Tibial artery (tissue), 4 donors: ENCODE data around the gene COL24A1.

Experiments used
- DNase-seq, 2 donors: peaks; one replicate each; pipeline ENCODE4 v3.0.0-alpha.2; 2019
- H3K27ac ChIP-seq, 2 donors: fragments of 200-600 bp; sonication (generic) in 1 of 2; 1 replicate in 1 of 2; 2 replicates in 1 of 2; pipeline ENCODE4 v1.5.1; 2018 to 2019; ENCODE audit warnings: mild to moderate bottlenecking in 1 of 2
- H3K27me3 ChIP-seq, 2 donors: fragments of 200-600 bp; sonication (generic) in 1 of 2; one replicate each; pipeline versions ENCODE4 v1.5.1 to v1.6.0; 2016 to 2019
- H3K36me3 ChIP-seq, 3 donors: fragments of 200-600 bp; sonication (generic) in 2 of 3; one replicate each; pipeline ENCODE4 v1.5.1; 2016 to 2019; ENCODE audit warnings: mild to moderate bottlenecking in 2 of 3
- H3K4me1 ChIP-seq, 4 donors: fragments of 200-600 bp; sonication (generic) in 2 of 4; 1 replicate in 3 of 4; 2 replicates in 1 of 4; pipeline ENCODE4 v1.5.1; 2016 to 2019
- H3K4me3 ChIP-seq, 2 donors: fragments of 200-600 bp; sonication (generic) in 1 of 2; 1 replicate in 1 of 2; 2 replicates in 1 of 2; pipeline ENCODE4 v1.5.1; 2018 to 2019; ENCODE audit warnings: mild to moderate bottlenecking in 2 of 2
- H3K9me3 ChIP-seq, 3 donors: fragments of 200-600 bp; sonication (generic) in 1 of 3; one replicate each; pipeline ENCODE4 v1.5.1; 2016 to 2019
- intact Hi-C: fragments of 100-400 bp; cut with DNase I; formaldehyde crosslinking; loops from one replicate; pipeline ENCODE4 v1.15.0; 2023; ENCODE audit warnings: low total_unique reads
- TF ChIP-seq, protein P1 (sequence below), 2 experiments: fragments of 200-600 bp in 1 of 2; fragments of 450-650 bp in 1 of 2; IDR thresholded peaks; one replicate each; pipeline ENCODE4 v1.5.1; 2017 to 2019; ENCODE audit warnings: antibody characterized with exemption in 2 of 2, mild to moderate bottlenecking in 1 of 2, moderate library complexity in 1 of 2

The COL24A1 gene

DNA sequence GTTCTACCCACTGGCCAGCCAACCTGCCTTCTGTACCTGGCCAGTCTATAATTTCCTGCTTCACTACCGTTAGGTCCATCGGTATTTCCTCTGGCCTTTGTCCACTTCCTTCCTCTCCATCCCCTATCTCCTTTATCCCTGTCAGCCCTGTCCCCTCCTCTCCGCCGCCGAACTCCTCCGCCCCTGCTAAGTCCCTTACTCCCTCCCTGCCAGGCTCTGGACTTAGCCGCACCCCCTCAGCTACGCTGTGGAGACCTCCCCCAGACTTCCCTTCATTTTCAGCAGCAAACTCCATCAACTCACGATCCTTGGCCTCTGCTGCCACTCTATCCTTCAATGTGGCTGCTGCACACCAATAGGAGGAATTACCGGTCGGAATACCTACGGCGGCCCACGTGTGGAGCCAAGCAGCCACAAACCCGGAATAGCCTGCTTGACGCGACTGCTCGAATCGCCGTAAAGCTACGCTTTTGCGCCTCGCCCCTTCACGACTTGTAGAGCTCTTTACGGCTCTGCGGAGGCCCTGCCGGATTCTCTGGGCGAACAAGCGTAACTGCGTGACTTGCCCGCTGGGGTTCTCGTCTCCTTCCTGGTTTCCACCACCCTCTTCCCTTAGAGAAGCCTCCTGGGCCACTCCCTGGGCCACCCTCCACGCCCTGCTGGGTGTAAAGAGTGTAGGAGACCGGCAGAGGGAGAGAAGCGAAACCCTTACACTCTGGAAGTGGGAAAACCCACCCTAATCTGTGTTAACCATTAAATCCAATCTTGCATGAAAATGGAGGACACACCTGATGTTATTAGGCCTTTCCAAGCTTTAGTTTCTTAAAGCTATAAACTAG is 448.4 kb downstream of the COL24A1 start, which contains the start of gene ZNHIT6:
ZNHIT6 (minus strand) TSS at position 444 of the 839 bp plus-strand sequence; CDS start at position 295, 149 bp downstream.
- Histone ChIP-seq H3K36me3 (peaks cover 0 to 10% (median 9%) of the 10 kb centered on the region in 3 donors), H3K27me3 (no peaks in the 10 kb centered on the region), H3K4me1 (peaks cover 0 to 25% (median 8%) of the 10 kb centered on the region in 4 donors), H3K27ac (peak within 1 kb of the TSS; percentile 85 to 88), H3K4me3 (peak within 1 kb of the TSS; percentile 64 to 65), H3K9me3 (no peaks in the 10 kb centered on the region)
- DNase-seq = peak; percentile 84 to 94
- intact Hi-C loops = loop anchor here (5.0 to 10.0 kb wide), 2 partner anchors 123 to 401 kb away; partner anchors contain the start of gene CCN1
- TF ChIP-seq, protein P1, sequence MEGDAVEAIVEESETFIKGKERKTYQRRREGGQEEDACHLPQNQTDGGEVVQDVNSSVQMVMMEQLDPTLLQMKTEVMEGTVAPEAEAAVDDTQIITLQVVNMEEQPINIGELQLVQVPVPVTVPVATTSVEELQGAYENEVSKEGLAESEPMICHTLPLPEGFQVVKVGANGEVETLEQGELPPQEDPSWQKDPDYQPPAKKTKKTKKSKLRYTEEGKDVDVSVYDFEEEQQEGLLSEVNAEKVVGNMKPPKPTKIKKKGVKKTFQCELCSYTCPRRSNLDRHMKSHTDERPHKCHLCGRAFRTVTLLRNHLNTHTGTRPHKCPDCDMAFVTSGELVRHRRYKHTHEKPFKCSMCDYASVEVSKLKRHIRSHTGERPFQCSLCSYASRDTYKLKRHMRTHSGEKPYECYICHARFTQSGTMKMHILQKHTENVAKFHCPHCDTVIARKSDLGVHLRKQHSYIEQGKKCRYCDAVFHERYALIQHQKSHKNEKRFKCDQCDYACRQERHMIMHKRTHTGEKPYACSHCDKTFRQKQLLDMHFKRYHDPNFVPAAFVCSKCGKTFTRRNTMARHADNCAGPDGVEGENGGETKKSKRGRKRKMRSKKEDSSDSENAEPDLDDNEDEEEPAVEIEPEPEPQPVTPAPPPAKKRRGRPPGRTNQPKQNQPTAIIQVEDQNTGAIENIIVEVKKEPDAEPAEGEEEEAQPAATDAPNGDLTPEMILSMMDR (IDR thresholded peaks at IDR 0.05) = peak; percentile 19 to 33

DNA sequence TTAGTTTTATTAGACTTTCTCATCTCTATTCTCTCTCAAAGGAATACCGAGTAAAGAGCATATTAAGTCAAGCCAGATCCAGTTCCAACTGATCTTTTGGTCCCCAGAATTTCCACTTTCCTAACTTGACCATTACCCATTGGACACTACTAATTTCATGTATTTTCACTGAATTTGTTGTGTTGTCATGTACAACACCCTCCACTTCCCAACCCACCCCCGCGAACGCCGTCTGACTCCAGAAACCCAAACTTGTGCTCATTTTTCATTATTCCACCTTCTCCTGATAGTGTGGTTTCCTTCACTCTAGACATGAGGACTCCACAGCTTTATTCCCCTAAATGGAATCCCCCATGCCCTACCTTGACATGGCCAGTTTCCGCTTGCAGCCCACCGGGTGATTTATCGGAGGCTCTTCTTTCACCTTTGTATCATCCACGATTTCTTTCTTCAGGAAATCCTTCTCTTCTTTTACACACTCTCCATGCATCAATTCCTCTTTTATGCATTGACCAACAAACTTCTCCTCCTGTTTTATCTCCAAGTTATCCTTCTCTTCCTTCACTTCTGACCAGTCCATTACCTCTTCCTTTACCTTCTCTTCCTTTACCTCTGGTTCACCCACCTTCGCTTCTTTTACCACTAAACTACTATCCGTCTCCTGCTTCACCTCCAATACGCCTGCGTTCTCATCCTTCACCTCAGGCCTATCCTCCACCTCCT is 449.1 kb downstream of the COL24A1 start:
- Histone ChIP-seq H3K9me3 (no peaks in the 10 kb centered on the region), H3K4me3 (peak overlapping the region; percentile 64 to 65), H3K27ac (peak overlapping the region; percentile 85 to 88), H3K36me3 (peaks cover 0 to 10% (median 9%) of the 10 kb centered on the region in 3 donors), H3K4me1 (peaks cover 0 to 25% (median 8%) of the 10 kb centered on the region in 4 donors), H3K27me3 (no peaks in the 10 kb centered on the region)
- TF ChIP-seq, protein P1 (IDR thresholded peaks at IDR 0.05) = no peak
- intact Hi-C loops = loop anchor here (5.0 to 10.0 kb wide), 2 partner anchors 123 to 400 kb away; partner anchors contain the start of gene CCN1
- DNase-seq = no peak

DNA sequence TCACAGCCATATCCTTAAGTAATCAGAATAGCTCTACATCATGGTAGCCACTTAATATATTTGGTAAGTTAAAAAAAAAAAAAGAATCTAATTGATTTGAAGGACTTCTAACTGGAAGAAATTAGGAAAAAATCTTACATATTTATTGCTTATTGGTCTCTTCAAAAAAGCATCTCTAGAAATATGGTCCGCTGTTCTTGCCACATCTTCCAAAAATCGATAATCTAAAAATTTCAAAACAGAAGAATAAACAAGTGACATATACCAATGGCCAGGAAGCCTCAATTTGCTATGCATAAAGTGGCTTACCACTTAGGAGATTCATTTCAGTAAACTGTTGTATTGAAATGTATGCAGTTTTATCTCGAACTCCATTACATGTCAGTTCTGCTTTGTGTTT is 450.6 kb downstream of the COL24A1 start:
- H3K9me3 ChIP-seq = no peaks in the 10 kb centered on the region
- intact Hi-C loops = loop anchor here (5.0 to 10.0 kb wide), 2 partner anchors 121 to 399 kb away; partner anchors contain the start of gene CCN1
- TF ChIP-seq, protein P1 (IDR thresholded peaks at IDR 0.05) = no peak
- H3K4me3 ChIP-seq = no peak overlapping the region
- peaks cover 0 to 25% (median 8%) of the 10 kb centered on the region in 4 donors for H3K4me1 ChIP-seq
- DNase-seq = no peak
- H3K27me3 ChIP-seq = no peaks in the 10 kb centered on the region
- H3K27ac ChIP-seq = no peak overlapping the region
- H3K36me3 ChIP-seq = peaks cover 5 to 23% (median 23%) of the 10 kb centered on the region in 3 donors

DNA sequence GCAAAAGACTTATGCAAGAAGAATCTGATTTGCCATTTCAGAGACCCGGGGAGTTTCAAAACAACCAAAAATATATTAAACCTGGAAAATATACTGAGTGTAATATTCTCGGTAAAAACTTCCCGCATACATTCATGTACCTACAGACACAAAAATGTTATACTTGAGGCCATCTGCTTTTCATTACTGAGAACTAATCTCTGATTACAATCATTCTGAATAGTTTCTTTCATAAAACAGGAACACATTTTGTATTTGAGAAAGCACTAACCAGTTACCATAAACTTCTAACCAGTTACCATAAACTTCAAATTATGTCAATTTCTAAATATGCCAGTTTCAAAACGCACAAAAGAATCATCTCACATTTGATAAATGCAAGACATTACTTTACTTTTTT is 456.1 kb downstream of the COL24A1 start:
- Histone ChIP-seq H3K27me3 (no peaks in the 10 kb centered on the region), H3K4me3 (no peak overlapping the region), H3K4me1 (peaks cover 0 to 12% (median 0%) of the 10 kb centered on the region in 4 donors), H3K9me3 (no peaks in the 10 kb centered on the region), H3K36me3 (peaks cover 5 to 31% (median 28%) of the 10 kb centered on the region in 3 donors), H3K27ac (no peak overlapping the region)
- intact Hi-C loops = loop anchor here (10.0 kb wide), 1 partner anchor 116 kb away; the partner anchor contains the start of gene CCN1
- TF ChIP-seq, protein P1 (IDR thresholded peaks at IDR 0.05) = no peak
- no peak for DNase-seq

DNA sequence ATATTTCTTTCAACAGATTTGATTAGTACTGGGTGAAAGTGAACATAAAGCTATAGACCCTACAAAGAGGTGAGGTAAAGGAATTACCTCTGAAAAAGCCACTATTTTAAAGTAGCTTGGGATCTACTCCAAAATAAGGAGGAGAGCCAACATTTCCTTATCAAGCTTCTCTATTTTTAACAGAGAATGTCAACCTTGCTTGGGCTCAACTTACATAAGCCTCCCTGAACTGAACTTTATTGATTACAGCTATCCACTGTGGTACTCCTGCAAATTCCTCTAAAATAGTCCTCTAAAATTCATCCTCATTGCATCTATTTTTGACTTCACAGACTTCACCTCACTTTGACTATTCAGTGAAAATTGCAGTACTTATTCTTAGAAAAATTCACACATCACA is 458.7 kb downstream of the COL24A1 start:
- intact Hi-C loops = no loop called here
- H3K27me3 ChIP-seq = no peaks in the 10 kb centered on the region
- H3K4me3 ChIP-seq = no peak overlapping the region
- no peak for DNase-seq
- TF ChIP-seq, protein P1 (IDR thresholded peaks at IDR 0.05) = no peak
- H3K9me3 ChIP-seq = no peaks in the 10 kb centered on the region
- H3K27ac ChIP-seq = no peak overlapping the region
- H3K4me1 ChIP-seq = peaks cover 0 to 7% (median 0%) of the 10 kb centered on the region in 4 donors
- peaks cover 5 to 23% (median 21%) of the 10 kb centered on the region in 3 donors for H3K36me3 ChIP-seq
